ENCODE measurements around the gene PHACTR3. TPM values are rescaled to one million over a fixed set of nuclear protein-coding genes. Genes with fewer than 3 reads are reported as not detected.

PHACTR3 gene
- total and polyA plus RNA-seq, 2 of the 8 experiments (the other 6 are each of a cell fraction or from before 2014, with no cell fraction given): 0.05 to 0.13 TPM

GRCh38 chr20:59784365-59784764 lies 180.0 kb downstream of the PHACTR3 start:
- Histone ChIP-seq H3K9ac (replicated peaks in 1 of 4; ENCODE audit: extremely low read depth in 1 of 4, low read depth in 3 of 4, low read length in 3 of 4) (no peak overlapping the region), H2AFZ (ENCODE audit: low read length) (no peak overlapping the region), H3K27ac (ENCODE audit: low read depth, low read length) (no peak overlapping the region), H4K91ac (replicated peaks; ENCODE audit: insufficient read length, low read length) (no peak overlapping the region), H3K18ac (ENCODE audit: extremely low read depth, low read length) (no peak overlapping the region), H2AK5ac (ENCODE audit: low read depth, low read length) (no peak overlapping the region), H3K14ac (ENCODE audit: insufficient read length) (no peak overlapping the region), H3K4me3 (ENCODE audit: extremely low read depth in 1 of 4, insufficient read depth in 2 of 4, low read depth in 3 of 4, low read length in 4 of 4) (no peak overlapping the region), H3K23me2 (ENCODE audit: low read depth, low read length) (no peaks in the 10 kb centered on the region), H2BK12ac (ENCODE audit: low read depth, low read length) (no peak overlapping the region), H2BK5ac (ENCODE audit: low read depth, low read length) (no peak overlapping the region), H4K20me1 (replicated peaks in 1 of 2; ENCODE audit: control insufficient read depth in 1 of 2, insufficient read depth in 2 of 2, low read length in 2 of 2) (no peaks in the 10 kb centered on the region), H4K5ac (ENCODE audit: insufficient read length, low read depth, low read length) (no peak overlapping the region), H3K23ac (ENCODE audit: insufficient read length) (no peak overlapping the region), H2BK20ac (ENCODE audit: low read length) (no peak overlapping the region), H3K27me3 (replicated peaks in 1 of 4; ENCODE audit: control insufficient read depth in 3 of 4, extremely low read depth in 1 of 4, insufficient read depth in 3 of 4, low read length in 3 of 4) (no peaks in the 10 kb centered on the region), H2BK15ac (ENCODE audit: low read length) (no peak overlapping the region), H4K8ac (ENCODE audit: extremely low read depth, insufficient read depth, low read length) (no peak overlapping the region), H3K56ac (replicated peaks; ENCODE audit: insufficient read length, low read depth, low read length) (no peak overlapping the region), H3K4ac (replicated peaks; ENCODE audit: insufficient read length, low read depth, low read length) (no peak overlapping the region), H3K79me2 (ENCODE audit: control insufficient read depth in 1 of 2, insufficient read depth in 2 of 2, low read length in 2 of 2) (no peaks in the 10 kb centered on the region), H3K9me3 (ENCODE audit: insufficient read depth in 2 of 2, low read depth in 1 of 2, low read length in 1 of 2) (peaks cover 69 to 84% of the 10 kb centered on the region in 2 experiments), H3K4me2 (ENCODE audit: insufficient read depth in 1 of 2, low read depth in 2 of 2, low read length in 2 of 2) (no peak overlapping the region), H3K4me1 (replicated peaks in 1 of 4; ENCODE audit: control insufficient read depth in 3 of 4, insufficient read depth in 4 of 4, low read length in 3 of 4) (no peaks in the 10 kb centered on the region), H3K79me1 (ENCODE audit: low read depth, low read length) (no peaks in the 10 kb centered on the region), H3K36me3 (ENCODE audit: control insufficient read depth in 2 of 4, insufficient read depth in 4 of 4, low read length in 3 of 4) (peaks cover 0 to 2% (median under 1%) of the 10 kb centered on the region in 4 experiments; a peak in 2 of 8 replicates), H2BK120ac (replicated peaks; ENCODE audit: low read depth, low read length) (no peak overlapping the region)
- ChIA-PET CTCF (ENCODE audit: partially characterized antibody) (interaction anchor here (1.3 kb wide), 1 partner anchor 161 kb away, joined by 3 read pairs; no protein-coding TSS in a partner anchor), POLR2A (ENCODE audit: partially characterized antibody) (no interaction called here)
- no peak for DNase-seq (ENCODE audit: low read depth in 1 of 2, low spot score in 2 of 2)
- WGBS, 2 experiments (ENCODE audit: extremely low coverage in 1 of 2, insufficient coverage in 1 of 2, insufficient read length in 1 of 2, insufficient replicate concordance in 2 of 2, low coverage in 1 of 2, low lambda C conversion rate in 2 of 2, missing lambda C conversion rate in 1 of 2): 86% methylated on average over 5 of the region's 5 CpGs; no CpG with 5 or more reads in 1 of the 2 experiments
- FAIRE-seq: no peak
- TF ChIP-seq BRCA1 (IDR thresholded peaks at IDR 0.05; ENCODE audit: low read depth, low read length) (no peak), KDM5A (IDR thresholded peaks at IDR 0.05; ENCODE audit: low read length) (no peak), GABPA (IDR thresholded peaks at IDR 0.05; ENCODE audit: borderline replicate concordance, insufficient read depth, low read length) (no peak), SP4 (IDR thresholded peaks at IDR 0.05; ENCODE audit: low read length) (no peak), EGR1 (IDR thresholded peaks at IDR 0.05; ENCODE audit: borderline replicate concordance, low read depth, low read length) (no peak), CTBP2 (IDR thresholded peaks at IDR 0.05; ENCODE audit: borderline replicate concordance, insufficient read depth, insufficient read length, low read length) (no peak), ATF2 (IDR thresholded peaks at IDR 0.05; ENCODE audit: low read length) (no peak), USF2 (IDR thresholded peaks at IDR 0.05; ENCODE audit: low read length) (no peak), TAF1 (IDR thresholded peaks at IDR 0.05; ENCODE audit: low read depth, low read length) (no peak), SP1 (IDR thresholded peaks at IDR 0.05; ENCODE audit: low read depth, low read length) (no peak), POLR2A (IDR thresholded peaks at IDR 0.05; ENCODE audit: control extremely low read depth in 1 of 2, low read depth in 2 of 2, low read length in 2 of 2) (no peak), SP2 (IDR thresholded peaks at IDR 0.05; ENCODE audit: low read length) (no peak)
